IPS DF 6.9 (cell line): ENCODE measurements around the gene SLC9A8.

Experiments used
- DNase-seq: peaks from one replicate; pipeline ENCODE4 v3.0.0-alpha.2; 2013; ENCODE audit warnings: low read depth, low spot score
- H3K27ac ChIP-seq: one replicate; pipeline ENCODE4 v1.5.1; 2013; ENCODE audit warnings: low read length, control low read depth
- H3K27me3 ChIP-seq: 2 replicates; pipeline ENCODE4 v1.6.1; 2013; ENCODE audit warnings: mild to moderate bottlenecking, low read length; ENCODE audit not compliant: control insufficient read depth, insufficient read depth
- H3K36me3 ChIP-seq: 2 replicates; pipeline ENCODE4 v1.6.1; 2013; ENCODE audit warnings: low read length; ENCODE audit not compliant: control insufficient read depth, insufficient read depth
- H3K4me1 ChIP-seq: 2 replicates; pipeline ENCODE4 v1.6.1; 2013; ENCODE audit warnings: low read length; ENCODE audit not compliant: control insufficient read depth, insufficient read depth
- H3K4me3 ChIP-seq: 2 replicates; pipeline ENCODE4 v1.5.1; 2013; ENCODE audit warnings: mild to moderate bottlenecking, low read length
- H3K9me3 ChIP-seq: 2 replicates; pipeline ENCODE4 v1.6.1; 2013; ENCODE audit warnings: low read length, inconsistent platforms; ENCODE audit not compliant: control insufficient read depth, insufficient read depth
- WGBS: extraction: QIAGEN DNeasy Blood & Tissue Kit; methylation state at CpG from one replicate; pipeline ENCODE4 v1.1.7; 2013; ENCODE audit warnings: mixed read lengths, missing lambda C conversion rate; ENCODE audit not compliant: insufficient read length, insufficient coverage; 5-methylcytosine and 5-hydroxymethylcytosine counted together

SLC9A8 gene

GRCh38 chr20:49874696-49875095 is 62.1 kb downstream of the SLC9A8 start:
- Histone ChIP-seq H3K4me3 (no peak overlapping the region), H3K27me3 (no peaks in the 10 kb centered on the region), H3K27ac (no peak overlapping the region), H3K4me1 (no peaks in the 10 kb centered on the region), H3K9me3 (no peaks in the 10 kb centered on the region), H3K36me3 (no peaks in the 10 kb centered on the region)
- WGBS = no CpG with 5 or more reads among the region's 6 CpGs
- no peak for DNase-seq

GRCh38 chr20:49877386-49877921 is 64.8 kb downstream of the SLC9A8 start:
- WGBS = no CpG with 5 or more reads among the region's 4 CpGs
- Histone ChIP-seq H3K27ac (no peak overlapping the region), H3K36me3 (no peaks in the 10 kb centered on the region)

GRCh38 chr20:49878977-49879376 is 66.3 kb downstream of the SLC9A8 start:
- Histone ChIP-seq H3K9me3 (no peaks in the 10 kb centered on the region), H3K36me3 (no peaks in the 10 kb centered on the region), H3K27me3 (no peaks in the 10 kb centered on the region), H3K4me1 (no peaks in the 10 kb centered on the region), H3K4me3 (no peak overlapping the region), H3K27ac (no peak overlapping the region)
- WGBS = no CpG with 5 or more reads among the region's 1 CpG
- no peak for DNase-seq

More at GRCh38 chr20:49877386-49877921, 64.8 kb downstream of the SLC9A8 start:
- no peak for DNase-seq
- Histone ChIP-seq H3K27me3 (no peaks in the 10 kb centered on the region), H3K9me3 (no peaks in the 10 kb centered on the region), H3K4me3 (no peak overlapping the region), H3K4me1 (no peaks in the 10 kb centered on the region)

- Histone ChIP-seq H3K4me3 (no peak overlapping the region), H3K27ac (no peak overlapping the region), H3K9me3 (no peaks in the 10 kb centered on the region), H3K4me1 (no peaks in the 10 kb centered on the region), H3K27me3 (no peaks in the 10 kb centered on the region), H3K36me3 (no peaks in the 10 kb centered on the region; the same call in 1 of the 2 replicates)
- WGBS = no CpG with 5 or more reads among the region's 3 CpGs
- DNase-seq = no peak
These were observed 67.5 kb downstream of the SLC9A8 start for GRCh38 chr20:49880177-49880576.

GRCh38 chr20:49880724-49881445 is 68.3 kb downstream of the SLC9A8 start:
- Histone ChIP-seq H3K36me3 (no peaks in the 10 kb centered on the region; the same call in 1 of the 2 replicates), H3K27me3 (no peaks in the 10 kb centered on the region), H3K4me3 (no peak overlapping the region), H3K27ac (no peak overlapping the region), H3K4me1 (no peaks in the 10 kb centered on the region), H3K9me3 (no peaks in the 10 kb centered on the region)
- DNase-seq = no peak
- no CpG with 5 or more reads among the region's 15 CpGs for WGBS

- Histone ChIP-seq H3K4me1 (no peaks in the 10 kb centered on the region), H3K4me3 (no peak overlapping the region), H3K27ac (no peak overlapping the region), H3K36me3 (no peaks in the 10 kb centered on the region; the same call in 1 of the 2 replicates), H3K9me3 (no peaks in the 10 kb centered on the region), H3K27me3 (no peaks in the 10 kb centered on the region)
- WGBS = no CpG with 5 or more reads among the region's 29 CpGs
- DNase-seq = no peak
These were observed 69.7 kb downstream of the SLC9A8 start for GRCh38 chr20:49882171-49882970.

GRCh38 chr20:49883246-49883802 is 70.7 kb downstream of the SLC9A8 start:
- no peak overlapping the region for H3K4me3 ChIP-seq
- no peak overlapping the region for H3K27ac ChIP-seq
- H3K36me3 ChIP-seq = no peaks in the 10 kb centered on the region; the same call in 1 of the 2 replicates
- H3K4me1 ChIP-seq = no peaks in the 10 kb centered on the region; the same call in 1 of the 2 replicates
- no peaks in the 10 kb centered on the region for H3K9me3 ChIP-seq
- no peak for DNase-seq
- no CpG with 5 or more reads among the region's 10 CpGs for WGBS
- H3K27me3 ChIP-seq = no peaks in the 10 kb centered on the region

- Histone ChIP-seq H3K4me1 (peaks cover 3% of the 10 kb centered on the region; the same call in 1 of the 2 replicates), H3K27ac (no peak overlapping the region), H3K36me3 (no peaks in the 10 kb centered on the region; the same call in 1 of the 2 replicates), H3K9me3 (no peaks in the 10 kb centered on the region), H3K27me3 (no peaks in the 10 kb centered on the region), H3K4me3 (no peak overlapping the region)
- no peak for DNase-seq
- no CpG with 5 or more reads among the region's 16 CpGs for WGBS
These were observed 73.1 kb downstream of the SLC9A8 start for GRCh38 chr20:49885558-49886332.

GRCh38 chr20:49886571-49887213 is 74.1 kb downstream of the SLC9A8 start:
- no peaks in the 10 kb centered on the region for H3K9me3 ChIP-seq
- H3K4me1 ChIP-seq = peaks cover 3% of the 10 kb centered on the region; the same call in 1 of the 2 replicates
- H3K36me3 ChIP-seq = no peaks in the 10 kb centered on the region; the same call in 1 of the 2 replicates
- H3K27me3 ChIP-seq = no peaks in the 10 kb centered on the region
- no peak overlapping the region for H3K27ac ChIP-seq
- no peak for DNase-seq
- no CpG with 5 or more reads among the region's 30 CpGs for WGBS
- H3K4me3 ChIP-seq = no peak overlapping the region
